K562 (cell line): ENCODE results near the gene ZBTB9. TPM values are rescaled to one million over a fixed set of nuclear protein-coding genes. Genes with fewer than 3 reads are reported as not detected.

Experiments
- FOS ChIP-seq: IDR thresholded peaks from 3 replicates; pipeline ENCODE4 v1.6.1; 2011; ENCODE audit not compliant: insufficient read length; ENCODE audit errors: extremely low read depth
- FOXJ3 ChIP-seq: sonication (generic); formaldehyde crosslinking; IDR thresholded peaks from 2 replicates; pipeline ENCODE4 v1.4.0; 2020; ENCODE audit warnings: mild to moderate bottlenecking, missing genetic modification reagents
- HEY1 ChIP-seq: fragments of 250-450 bp; sonication (Bioruptor Pico); IDR thresholded peaks from 2 replicates; pipeline ENCODE4 v1.5.0; 2020; ENCODE audit warnings: mild to moderate bottlenecking, moderate library complexity, borderline replicate concordance
- HLTF ChIP-seq: fragments of 450-650 bp; IDR thresholded peaks from 2 replicates; pipeline ENCODE4 v1.6.1; 2016
- KDM5B ChIP-seq: fragments of 200-600 bp; sonication (generic); IDR thresholded peaks from 2 replicates; pipeline ENCODE4 v1.6.1; 2012; ENCODE audit warnings: low read depth, mild to moderate bottlenecking, moderate library complexity, low read length, control low read depth, inconsistent platforms; ENCODE audit not compliant: insufficient replicate concordance
- MAZ ChIP-seq, 2 experiments: fragments of 450-650 bp in 1 of 2; sonication (generic) in 1 of 2; formaldehyde crosslinking; IDR thresholded peaks in 1 of 2; conservative IDR thresholded peaks in 1 of 2; 2 replicates each; pipeline versions ENCODE4 v1.4.0 to v1.5.0; 2020; ENCODE audit warnings: mild to moderate bottlenecking in 1 of 2, missing genetic modification reagents in 1 of 2
- NCOA4 ChIP-seq: fragments of 450-650 bp; IDR thresholded peaks from 2 replicates; pipeline ENCODE4 v1.6.1; 2018; ENCODE audit warnings: mild to moderate bottlenecking; ENCODE audit not compliant: partially characterized antibody
- ZNF133 ChIP-seq: fragments of 250-450 bp; sonication (Bioruptor Pico); IDR thresholded peaks from 2 replicates; pipeline ENCODE4 v1.4.0; 2020; ENCODE audit warnings: mild to moderate bottlenecking
- polyA plus RNA-seq, 8 experiments: library from polyadenylated mRNA; depleted of rRNA in 4 of 8; stranded (reverse) in 5 of 8; unstranded in 3 of 8; fragments of >200 nt; fragmentation: Nextera tagmentation in 2 of 8; fragmentation: Illumina TruSeq in 1 of 8; extraction: Ambion mirVana in 2 of 8; extraction: Trizol in 1 of 8; gene quantifications; 2 replicates each; pipeline versions ENCODE4 v1.2.1 to v1.2.3, GENCODE V29; 2011 to 2014; ENCODE audit warnings: inconsistent platforms in 1 of 8, missing spikeins in 1 of 8
- total RNA-seq, 7 experiments: library from RNA; depleted of rRNA in 6 of 7; stranded (reverse); fragments of >200 nt in 6 of 7; fragmentation: Illumina TruSeq in 2 of 7; extraction: Trizol in 2 of 7; gene quantifications; 2 replicates each; pipeline versions ENCODE4 v1.2.1 to v1.2.3, GENCODE V29; 2011 to 2021; ENCODE audit warnings: low replicate concordance in 1 of 7
- TF ChIP-seq, protein P1 (sequence below): fragments of 200-400 bp; formaldehyde crosslinking; IDR thresholded peaks from 2 replicates; pipeline ENCODE4 v1.6.1; 2017; ENCODE audit warnings: mild to moderate bottlenecking, low read depth, low read length, moderate library complexity
- TF ChIP-seq, protein P2 (sequence below): sonication (generic); formaldehyde crosslinking; IDR thresholded peaks from 2 replicates; pipeline ENCODE4 v1.8.0; 2022; ENCODE audit warnings: mild to moderate bottlenecking, missing genetic modification reagents
- TF ChIP-seq, protein P3 (sequence below): sonication (generic); formaldehyde crosslinking; IDR thresholded peaks from 2 replicates; pipeline ENCODE4 v1.9.0; 2022; ENCODE audit warnings: mild to moderate bottlenecking, missing genetic modification reagents
- TF ChIP-seq, protein P4 (sequence below): sonication (generic); formaldehyde crosslinking; IDR thresholded peaks from 2 replicates; pipeline ENCODE4 v1.8.1; 2023; ENCODE audit warnings: mild to moderate bottlenecking, missing genetic modification reagents
- TF ChIP-seq, protein P5 (sequence below): fragments of 250-450 bp; sonication (Bioruptor Pico); IDR thresholded peaks from 2 replicates; pipeline ENCODE4 v1.5.0; 2022; ENCODE audit warnings: mild to moderate bottlenecking

ZBTB9 gene
- total and polyA plus RNA-seq, 9 of the 15 experiments (the other 6 are each of a cell fraction or from before 2014, with no cell fraction given) = 1.9 to 19.5 (median 10.4) TPM

DNA sequence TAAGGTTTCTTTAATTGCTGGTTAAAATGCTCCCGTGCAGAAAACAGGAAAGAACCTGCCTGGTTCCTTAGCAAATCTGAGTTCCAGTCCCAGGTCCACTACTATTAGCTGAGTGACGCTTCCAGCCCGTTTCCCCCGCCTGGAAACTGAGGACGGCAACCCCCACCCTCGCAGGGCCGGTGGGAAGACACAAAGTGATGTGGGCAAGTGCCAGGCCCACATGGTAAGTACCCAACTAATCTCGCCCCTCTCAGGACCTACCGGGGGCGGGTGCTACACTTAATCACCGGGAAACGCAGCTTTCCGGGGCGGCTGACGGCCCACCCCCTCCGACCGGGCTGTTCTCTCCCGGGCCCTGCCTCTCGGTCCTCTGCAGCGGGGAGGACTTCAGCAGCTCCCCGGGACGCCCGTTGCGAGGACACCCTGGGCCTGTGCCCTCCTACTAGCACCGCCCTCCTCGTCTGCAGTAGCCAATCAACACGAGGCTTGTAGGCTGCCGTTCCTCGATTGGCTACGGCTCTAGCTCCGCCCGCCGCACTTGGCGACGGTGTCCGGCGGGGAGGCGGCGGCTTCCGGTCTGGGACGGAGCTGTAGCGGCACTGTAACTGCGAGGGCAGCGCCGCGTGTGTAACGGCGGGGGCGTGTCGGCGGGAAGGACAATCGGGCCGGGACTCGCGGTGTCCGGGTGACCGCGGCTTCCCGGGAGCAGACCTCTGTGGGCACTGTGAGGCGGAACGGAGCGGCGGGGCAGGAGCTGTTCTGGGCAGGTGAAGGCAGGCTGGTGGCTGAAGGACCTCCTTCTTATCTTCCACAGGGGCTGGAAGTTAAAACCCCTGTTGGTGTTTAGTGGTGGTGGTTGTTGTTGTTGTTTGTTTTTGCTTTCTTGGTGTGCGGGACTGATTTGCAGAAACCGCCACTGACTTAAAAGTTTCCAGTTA is at the start of gene ZBTB9 (continued):
- TF ChIP-seq, protein P1, sequence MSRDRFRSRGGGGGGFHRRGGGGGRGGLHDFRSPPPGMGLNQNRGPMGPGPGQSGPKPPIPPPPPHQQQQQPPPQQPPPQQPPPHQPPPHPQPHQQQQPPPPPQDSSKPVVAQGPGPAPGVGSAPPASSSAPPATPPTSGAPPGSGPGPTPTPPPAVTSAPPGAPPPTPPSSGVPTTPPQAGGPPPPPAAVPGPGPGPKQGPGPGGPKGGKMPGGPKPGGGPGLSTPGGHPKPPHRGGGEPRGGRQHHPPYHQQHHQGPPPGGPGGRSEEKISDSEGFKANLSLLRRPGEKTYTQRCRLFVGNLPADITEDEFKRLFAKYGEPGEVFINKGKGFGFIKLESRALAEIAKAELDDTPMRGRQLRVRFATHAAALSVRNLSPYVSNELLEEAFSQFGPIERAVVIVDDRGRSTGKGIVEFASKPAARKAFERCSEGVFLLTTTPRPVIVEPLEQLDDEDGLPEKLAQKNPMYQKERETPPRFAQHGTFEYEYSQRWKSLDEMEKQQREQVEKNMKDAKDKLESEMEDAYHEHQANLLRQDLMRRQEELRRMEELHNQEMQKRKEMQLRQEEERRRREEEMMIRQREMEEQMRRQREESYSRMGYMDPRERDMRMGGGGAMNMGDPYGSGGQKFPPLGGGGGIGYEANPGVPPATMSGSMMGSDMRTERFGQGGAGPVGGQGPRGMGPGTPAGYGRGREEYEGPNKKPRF = no peak
- TF ChIP-seq, protein P2, sequence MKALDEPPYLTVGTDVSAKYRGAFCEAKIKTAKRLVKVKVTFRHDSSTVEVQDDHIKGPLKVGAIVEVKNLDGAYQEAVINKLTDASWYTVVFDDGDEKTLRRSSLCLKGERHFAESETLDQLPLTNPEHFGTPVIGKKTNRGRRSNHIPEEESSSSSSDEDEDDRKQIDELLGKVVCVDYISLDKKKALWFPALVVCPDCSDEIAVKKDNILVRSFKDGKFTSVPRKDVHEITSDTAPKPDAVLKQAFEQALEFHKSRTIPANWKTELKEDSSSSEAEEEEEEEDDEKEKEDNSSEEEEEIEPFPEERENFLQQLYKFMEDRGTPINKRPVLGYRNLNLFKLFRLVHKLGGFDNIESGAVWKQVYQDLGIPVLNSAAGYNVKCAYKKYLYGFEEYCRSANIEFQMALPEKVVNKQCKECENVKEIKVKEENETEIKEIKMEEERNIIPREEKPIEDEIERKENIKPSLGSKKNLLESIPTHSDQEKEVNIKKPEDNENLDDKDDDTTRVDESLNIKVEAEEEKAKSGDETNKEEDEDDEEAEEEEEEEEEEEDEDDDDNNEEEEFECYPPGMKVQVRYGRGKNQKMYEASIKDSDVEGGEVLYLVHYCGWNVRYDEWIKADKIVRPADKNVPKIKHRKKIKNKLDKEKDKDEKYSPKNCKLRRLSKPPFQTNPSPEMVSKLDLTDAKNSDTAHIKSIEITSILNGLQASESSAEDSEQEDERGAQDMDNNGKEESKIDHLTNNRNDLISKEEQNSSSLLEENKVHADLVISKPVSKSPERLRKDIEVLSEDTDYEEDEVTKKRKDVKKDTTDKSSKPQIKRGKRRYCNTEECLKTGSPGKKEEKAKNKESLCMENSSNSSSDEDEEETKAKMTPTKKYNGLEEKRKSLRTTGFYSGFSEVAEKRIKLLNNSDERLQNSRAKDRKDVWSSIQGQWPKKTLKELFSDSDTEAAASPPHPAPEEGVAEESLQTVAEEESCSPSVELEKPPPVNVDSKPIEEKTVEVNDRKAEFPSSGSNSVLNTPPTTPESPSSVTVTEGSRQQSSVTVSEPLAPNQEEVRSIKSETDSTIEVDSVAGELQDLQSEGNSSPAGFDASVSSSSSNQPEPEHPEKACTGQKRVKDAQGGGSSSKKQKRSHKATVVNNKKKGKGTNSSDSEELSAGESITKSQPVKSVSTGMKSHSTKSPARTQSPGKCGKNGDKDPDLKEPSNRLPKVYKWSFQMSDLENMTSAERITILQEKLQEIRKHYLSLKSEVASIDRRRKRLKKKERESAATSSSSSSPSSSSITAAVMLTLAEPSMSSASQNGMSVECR = peak; percentile 99
- TF ChIP-seq, protein P3, sequence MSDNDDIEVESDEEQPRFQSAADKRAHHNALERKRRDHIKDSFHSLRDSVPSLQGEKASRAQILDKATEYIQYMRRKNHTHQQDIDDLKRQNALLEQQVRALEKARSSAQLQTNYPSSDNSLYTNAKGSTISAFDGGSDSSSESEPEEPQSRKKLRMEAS = peak; percentile 98
- TF ChIP-seq, protein P4, sequence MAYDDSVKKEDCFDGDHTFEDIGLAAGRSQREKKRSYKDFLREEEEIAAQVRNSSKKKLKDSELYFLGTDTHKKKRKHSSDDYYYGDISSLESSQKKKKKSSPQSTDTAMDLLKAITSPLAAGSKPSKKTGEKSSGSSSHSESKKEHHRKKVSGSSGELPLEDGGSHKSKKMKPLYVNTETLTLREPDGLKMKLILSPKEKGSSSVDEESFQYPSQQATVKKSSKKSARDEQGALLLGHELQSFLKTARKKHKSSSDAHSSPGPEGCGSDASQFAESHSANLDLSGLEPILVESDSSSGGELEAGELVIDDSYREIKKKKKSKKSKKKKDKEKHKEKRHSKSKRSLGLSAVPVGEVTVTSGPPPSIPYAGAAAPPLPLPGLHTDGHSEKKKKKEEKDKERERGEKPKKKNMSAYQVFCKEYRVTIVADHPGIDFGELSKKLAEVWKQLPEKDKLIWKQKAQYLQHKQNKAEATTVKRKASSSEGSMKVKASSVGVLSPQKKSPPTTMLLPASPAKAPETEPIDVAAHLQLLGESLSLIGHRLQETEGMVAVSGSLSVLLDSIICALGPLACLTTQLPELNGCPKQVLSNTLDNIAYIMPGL (CRISPR knock-in tag) = no peak; the same call in 1 of the 2 replicates
- TF ChIP-seq HEY1 (CRISPR knock-in tag) = no peak
- no peak for TF ChIP-seq NCOA4
- TF ChIP-seq FOXJ3 (CRISPR knock-in tag) = no peak
- TF ChIP-seq ZNF133 (CRISPR knock-in tag) = no peak
- TF ChIP-seq, protein P5, sequence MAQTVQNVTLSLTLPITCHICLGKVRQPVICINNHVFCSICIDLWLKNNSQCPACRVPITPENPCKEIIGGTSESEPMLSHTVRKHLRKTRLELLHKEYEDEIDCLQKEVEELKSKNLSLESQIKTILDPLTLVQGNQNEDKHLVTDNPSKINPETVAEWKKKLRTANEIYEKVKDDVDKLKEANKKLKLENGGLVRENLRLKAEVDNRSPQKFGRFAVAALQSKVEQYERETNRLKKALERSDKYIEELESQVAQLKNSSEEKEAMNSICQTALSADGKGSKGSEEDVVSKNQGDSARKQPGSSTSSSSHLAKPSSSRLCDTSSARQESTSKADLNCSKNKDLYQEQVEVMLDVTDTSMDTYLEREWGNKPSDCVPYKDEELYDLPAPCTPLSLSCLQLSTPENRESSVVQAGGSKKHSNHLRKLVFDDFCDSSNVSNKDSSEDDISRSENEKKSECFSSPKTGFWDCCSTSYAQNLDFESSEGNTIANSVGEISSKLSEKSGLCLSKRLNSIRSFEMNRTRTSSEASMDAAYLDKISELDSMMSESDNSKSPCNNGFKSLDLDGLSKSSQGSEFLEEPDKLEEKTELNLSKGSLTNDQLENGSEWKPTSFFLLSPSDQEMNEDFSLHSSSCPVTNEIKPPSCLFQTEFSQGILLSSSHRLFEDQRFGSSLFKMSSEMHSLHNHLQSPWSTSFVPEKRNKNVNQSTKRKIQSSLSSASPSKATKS (CRISPR knock-in tag) = no peak
- peak; percentile 81; the same call in 1 of the 2 replicates for TF ChIP-seq HLTF
- peak; percentile 97 for TF ChIP-seq FOS
- peak; percentile 84 to 88 for TF ChIP-seq MAZ (CRISPR knock-in tag; conservative IDR thresholded peaks at IDR 0.05 in 1 of 2, IDR thresholded peaks at IDR 0.05 in 1 of 2)
- TF ChIP-seq KDM5B = peak; percentile 94
